HG03354 (cell line): ENCODE data around the gene KCNF1.

ENCODE experiments used
- ATAC-seq: cut with Tn5 transposase; IDR thresholded peaks from one replicate; pipeline ENCODE4 v1.9.1; 2021; ENCODE audit warnings: mild to moderate bottlenecking; ENCODE audit not compliant: unreplicated experiment, poor library complexity, severe bottlenecking

The KCNF1 gene

GRCh38 chr2:10879624-10880585 is 31.8 kb upstream of the KCNF1 start:
- no peak for ATAC-seq

- no peak for ATAC-seq
Observed at GRCh38 chr2:10880586-10881321, 31.0 kb upstream of the KCNF1 start.

- ATAC-seq = no peak
Observed at GRCh38 chr2:10882568-10882967, 29.2 kb upstream of the KCNF1 start.

- ATAC-seq = no peak
Observed at GRCh38 chr2:10883066-10883465, 28.7 kb upstream of the KCNF1 start.

GRCh38 chr2:10883801-10884478 is 27.8 kb upstream of the KCNF1 start:
- no peak for ATAC-seq

GRCh38 chr2:10884574-10884975 is 27.2 kb upstream of the KCNF1 start:
- no peak for ATAC-seq

GRCh38 chr2:10885094-10885860 is 26.5 kb upstream of the KCNF1 start:
- no peak for ATAC-seq

- ATAC-seq = no peak
Observed at GRCh38 chr2:10887476-10887875, 24.3 kb upstream of the KCNF1 start.

- no peak for ATAC-seq
Observed at GRCh38 chr2:10889651-10890215, 22.0 kb upstream of the KCNF1 start.

GRCh38 chr2:10890706-10891270 is 20.9 kb upstream of the KCNF1 start:
- ATAC-seq = no peak

GRCh38 chr2:10891390-10891789 is 20.3 kb upstream of the KCNF1 start:
- no peak for ATAC-seq

GRCh38 chr2:10891848-10892247 is 19.9 kb upstream of the KCNF1 start:
- ATAC-seq = no peak

GRCh38 chr2:10892316-10892715 is 19.4 kb upstream of the KCNF1 start:
- no peak for ATAC-seq

GRCh38 chr2:10892796-10893350 is 18.9 kb upstream of the KCNF1 start:
- no peak for ATAC-seq

GRCh38 chr2:10894264-10894935 is 17.3 kb upstream of the KCNF1 start:
- ATAC-seq = no peak

- ATAC-seq = no peak
Observed at GRCh38 chr2:10895231-10895630, 16.5 kb upstream of the KCNF1 start.

GRCh38 chr2:10897956-10898355 is 13.8 kb upstream of the KCNF1 start:
- no peak for ATAC-seq
